ENCODE results near the gene VEGFC.

VEGFC gene

DNA sequence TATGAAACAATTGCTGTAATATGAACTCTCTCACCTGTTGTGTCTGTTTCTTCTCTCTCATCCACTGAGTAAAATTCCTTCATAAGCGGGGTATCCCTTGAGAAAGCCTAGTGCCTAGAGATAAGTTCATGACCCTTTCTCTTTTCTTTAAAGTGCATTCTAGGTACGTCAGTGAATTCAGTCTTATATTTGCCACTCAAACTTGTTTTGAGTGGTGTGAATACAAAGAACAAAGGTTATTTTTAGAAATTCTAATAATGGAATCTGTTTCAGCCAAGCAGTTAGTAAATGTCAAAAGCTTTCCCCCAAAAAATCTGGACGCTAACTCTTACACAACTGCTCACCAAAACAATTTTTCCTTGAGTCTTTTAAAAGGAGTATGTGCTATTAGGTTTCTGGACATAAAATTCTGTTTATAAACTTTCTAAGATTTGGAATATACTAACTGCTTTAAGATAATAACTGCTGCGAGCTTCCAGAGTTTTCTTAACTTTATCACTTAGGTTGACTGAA, 112.0 kb downstream of the VEGFC start:
- DNase-seq (ENCODE audit: low read depth in 2 of 2), result no peak

DNA sequence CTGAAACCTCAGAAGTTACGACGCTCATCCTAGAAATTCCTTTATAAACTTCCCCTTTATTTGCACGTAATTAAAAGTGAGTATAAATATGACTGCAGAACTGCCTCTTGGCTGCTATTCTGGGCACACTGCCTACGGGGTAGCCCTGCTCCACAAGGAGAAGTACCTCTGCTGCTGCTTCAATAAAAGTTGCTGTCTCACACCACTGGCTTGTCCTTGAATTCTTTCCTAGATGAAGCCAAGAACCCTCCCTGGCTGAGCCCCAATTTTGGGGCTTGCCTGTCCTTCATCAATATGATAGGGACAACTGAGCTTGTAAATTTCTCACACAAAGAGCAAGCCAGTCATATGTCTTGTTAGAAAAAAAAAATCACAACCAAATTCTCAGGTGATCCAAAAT, 115.8 kb downstream of the VEGFC start:
- no peak for DNase-seq (ENCODE audit: low read depth in 2 of 2)

DNA sequence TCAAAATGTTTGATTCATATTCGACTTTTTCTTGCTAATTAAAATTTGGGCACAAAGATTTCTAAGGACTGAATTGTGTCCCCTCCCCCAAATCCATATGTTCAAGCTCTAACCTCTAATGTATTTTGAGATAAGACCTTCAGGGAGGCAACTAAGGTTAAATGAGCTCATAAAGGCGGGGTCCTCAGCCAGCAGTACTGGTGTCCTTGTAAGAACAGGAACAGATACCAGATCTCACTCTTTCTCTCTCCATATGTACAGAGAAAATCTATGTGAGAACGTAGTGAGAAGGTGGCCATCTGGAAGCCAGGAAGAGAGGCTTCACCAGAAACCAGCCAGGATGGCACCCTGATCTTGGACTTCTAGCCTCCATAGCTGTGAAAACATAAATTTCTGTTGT, 116.9 kb downstream of the VEGFC start:
- no peak for DNase-seq (ENCODE audit: low read depth in 2 of 2)

DNA sequence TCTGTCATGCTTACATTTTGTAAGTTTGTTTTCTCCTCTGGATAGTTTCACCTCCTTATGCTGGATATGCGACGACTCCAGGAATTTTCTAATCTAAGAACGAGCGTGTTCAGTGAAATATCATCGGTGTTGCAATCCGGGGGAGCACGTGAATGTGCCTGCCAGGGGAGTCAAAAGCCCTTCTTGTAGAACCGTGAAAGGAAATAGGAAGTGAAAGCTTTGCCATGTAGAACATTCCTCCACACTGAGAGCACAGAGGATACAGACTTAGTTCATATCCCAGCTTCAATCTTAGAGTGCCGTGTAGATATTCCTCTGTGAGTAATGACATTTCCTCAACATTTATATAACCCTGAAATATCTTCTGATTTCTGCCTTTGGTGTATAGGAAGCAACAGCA, 121.2 kb downstream of the VEGFC start:
- no peak for DNase-seq (ENCODE audit: low read depth in 2 of 2)

DNA sequence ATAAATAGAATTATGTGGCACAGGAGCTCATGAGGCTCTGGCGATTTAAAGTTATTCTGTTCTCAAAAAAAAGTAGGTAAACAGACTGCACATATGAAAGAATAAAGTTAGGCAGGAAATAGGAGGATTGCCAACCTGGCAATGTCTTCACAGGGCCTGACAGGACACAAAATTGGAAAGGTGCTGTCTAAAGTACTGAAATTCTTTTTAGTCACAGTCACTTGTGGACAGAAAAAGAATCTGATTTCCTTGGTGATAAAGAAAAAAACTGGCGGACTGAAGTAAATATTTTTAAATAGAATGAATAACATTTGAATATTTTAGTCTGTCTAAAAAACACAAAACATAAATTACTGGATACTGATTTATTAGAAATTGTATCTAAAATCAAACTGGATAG, 124.4 kb downstream of the VEGFC start:
- DNase-seq (ENCODE audit: low read depth in 2 of 2), result no peak

DNA sequence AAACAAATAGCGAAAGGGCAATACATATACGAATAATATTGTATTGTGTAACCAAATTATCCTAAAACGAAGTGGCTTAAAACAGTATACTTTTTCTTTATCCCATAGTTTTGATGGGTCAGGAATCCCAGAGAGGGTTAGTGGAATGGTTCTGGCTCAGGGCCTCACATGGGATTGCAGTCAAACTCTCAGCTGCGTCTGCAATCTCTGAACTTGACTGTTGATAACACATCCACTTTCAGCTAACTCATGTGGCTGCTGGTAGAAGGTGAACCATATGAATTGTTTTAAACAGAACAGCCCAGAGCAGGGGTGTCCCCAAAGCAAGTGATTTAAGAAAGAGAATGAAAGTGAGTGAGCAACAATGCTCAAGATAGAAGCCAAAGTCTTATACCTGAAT, 127.8 kb downstream of the VEGFC start:
- DNase-seq (ENCODE audit: low read depth in 2 of 2), result no peak

DNA sequence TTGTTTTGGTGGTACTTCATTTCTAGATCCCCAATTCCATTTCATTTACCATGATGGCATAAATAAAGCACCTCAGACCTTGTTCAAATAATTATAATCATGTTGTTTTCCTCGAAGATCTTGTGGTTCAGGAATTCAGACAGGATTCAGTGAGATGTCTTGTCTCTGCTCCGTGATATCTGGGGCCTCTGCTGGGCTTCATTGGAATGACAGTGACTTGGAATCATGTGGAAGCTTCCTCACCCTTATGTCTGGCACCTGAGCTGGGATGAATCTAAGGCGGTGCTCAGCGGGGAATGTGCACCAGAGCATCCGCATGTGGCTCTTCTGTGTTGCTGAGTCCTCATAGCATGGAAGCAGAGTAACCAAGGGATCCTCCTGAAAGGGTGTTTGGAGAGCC, 132.2 kb downstream of the VEGFC start:
- no peak for DNase-seq (ENCODE audit: low read depth in 2 of 2)

DNA sequence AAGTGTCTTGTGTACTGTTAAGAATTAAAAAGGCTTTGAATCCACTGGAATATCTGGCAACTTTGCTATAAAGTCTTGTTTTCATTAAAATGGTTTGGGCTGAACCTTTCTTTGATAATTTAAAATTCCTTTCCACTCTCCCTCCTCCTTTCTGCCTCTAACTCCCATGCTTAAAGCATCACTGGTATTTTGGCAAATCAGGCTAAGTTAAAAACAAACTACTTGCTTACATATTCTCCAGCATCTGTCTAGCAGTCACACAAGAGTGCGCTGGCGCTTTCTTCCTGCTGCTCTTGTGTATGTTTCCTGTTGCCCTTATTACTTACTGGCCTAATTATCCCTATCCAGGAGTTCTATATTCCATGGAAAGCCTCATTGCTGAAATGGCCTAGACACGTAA, 136.6 kb downstream of the VEGFC start:
- DNase-seq (ENCODE audit: low read depth in 2 of 2), result no peak

DNA sequence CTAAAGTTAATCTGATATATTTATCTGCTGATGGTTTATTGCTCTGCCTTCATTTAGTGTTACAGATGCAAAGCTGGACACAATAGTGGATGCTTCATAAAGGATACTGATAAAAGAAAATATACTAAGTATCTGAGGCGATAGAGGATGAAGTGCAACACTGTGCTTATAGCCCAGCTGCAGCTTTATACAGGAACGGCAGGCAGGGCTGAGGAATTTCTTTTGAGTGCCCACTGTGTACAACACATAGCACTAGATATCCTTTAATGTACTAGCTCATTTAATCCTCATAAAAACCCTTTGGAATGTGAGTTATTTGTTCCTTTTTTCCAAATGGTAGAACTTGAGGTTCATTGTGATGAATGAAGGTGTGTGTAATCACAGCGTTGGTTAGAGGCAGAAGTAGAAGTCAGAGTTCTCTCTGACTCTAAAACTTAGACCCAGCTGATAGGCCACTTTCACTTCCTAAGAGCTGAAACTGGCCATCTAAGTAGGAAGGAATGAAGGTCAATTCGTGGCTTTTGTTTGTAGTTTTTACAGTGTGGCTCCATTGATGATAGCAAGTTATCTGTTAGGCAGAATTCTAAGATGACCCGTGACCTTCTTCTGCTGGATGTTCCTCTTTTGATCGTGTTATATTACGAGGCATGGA, 138.0 kb downstream of the VEGFC start:
- DNase-seq (ENCODE audit: low read depth in 2 of 2), result no peak

DNA sequence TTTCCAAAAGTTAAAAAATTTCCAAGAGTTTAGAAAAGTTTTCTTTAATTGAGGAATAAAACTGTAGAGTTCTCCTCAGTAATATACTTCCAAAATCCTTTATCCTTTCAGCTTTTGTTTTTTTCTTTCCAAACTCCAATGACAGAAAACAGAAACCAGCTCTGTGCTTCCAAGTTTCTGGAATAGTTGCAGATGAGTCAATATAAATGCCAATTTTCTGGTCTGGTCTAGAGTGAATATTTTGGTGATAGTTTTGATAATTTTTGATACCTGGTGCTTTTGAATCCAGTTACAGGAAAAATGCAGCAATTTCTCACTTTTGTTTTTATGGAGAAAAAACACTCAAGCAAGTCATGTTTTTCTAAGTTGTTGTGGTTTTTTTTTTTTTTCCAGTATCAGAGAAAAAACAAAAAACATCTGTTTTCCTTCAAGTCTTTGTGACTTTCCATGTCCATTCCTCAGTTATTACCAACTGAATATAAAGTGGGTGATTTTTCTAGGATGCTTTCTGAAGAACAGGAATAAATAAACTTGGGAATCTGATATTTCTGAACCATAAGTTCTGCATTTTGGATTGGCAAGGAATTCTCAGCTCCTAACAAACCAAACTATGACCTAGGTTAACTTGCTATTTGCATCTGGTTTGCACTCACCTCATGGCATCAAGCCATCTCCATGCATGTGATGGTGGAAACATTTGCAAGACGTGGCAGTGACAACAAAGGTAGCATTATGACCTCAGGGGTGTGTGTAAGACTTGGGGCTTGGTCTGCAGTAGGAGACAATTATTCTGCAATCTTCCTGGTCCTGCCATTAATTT, 139.1 kb downstream of the VEGFC start:
- no peak for DNase-seq (ENCODE audit: low read depth in 2 of 2)

DNA sequence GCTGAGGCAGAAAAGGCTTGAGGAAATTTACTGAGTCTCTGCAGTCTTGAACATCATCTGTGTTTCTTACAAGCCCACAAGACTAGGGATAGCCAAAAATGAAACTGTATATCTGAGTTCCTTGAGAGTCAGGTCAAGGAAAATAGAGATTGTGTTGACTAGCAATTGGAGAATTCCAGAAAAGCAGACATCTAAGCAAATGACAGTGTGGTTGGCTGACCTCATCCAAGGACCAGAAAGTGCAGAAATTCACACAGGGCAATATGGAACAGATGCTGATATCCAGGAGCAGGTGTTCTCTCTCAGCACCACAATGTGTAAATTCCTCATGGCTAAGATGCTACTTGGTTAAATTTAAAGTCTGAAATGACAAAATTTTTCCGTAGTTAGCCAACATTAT, 146.4 kb downstream of the VEGFC start:
- DNase-seq (ENCODE audit: low read depth in 2 of 2), result no peak

DNA sequence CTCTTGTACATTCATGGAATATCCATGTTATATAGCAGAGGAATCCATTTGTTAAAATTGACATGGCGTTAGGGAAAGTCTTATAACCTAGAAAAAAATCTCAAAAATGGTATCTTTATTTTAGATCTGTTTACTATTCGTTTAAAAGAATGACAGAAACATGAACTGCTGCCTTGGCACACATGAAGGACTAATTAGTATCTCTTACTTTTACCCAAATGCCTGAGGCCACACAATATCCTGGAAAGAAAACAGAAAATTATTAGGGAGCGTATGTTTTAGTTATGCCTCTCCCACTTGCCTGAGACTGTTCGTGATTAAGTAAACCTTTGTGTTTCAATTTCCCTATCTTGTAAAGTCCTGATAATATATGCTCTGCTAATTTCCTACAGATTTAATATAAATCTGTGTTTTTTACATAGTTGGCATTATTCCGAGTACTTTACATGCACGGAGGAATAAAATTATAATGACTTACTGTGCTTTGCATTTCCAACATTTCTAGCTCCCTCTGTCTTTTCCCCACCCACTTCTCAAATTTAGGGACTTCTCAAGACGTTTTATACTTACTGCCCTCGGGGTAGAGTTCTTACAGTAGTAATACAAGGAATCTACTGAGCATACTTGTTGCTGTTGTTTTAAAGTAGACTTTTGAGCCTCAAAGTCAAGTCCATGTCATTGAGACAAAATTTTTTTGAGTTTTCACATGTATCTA, 147.3 kb downstream of the VEGFC start:
- DNase-seq (ENCODE audit: low read depth in 2 of 2), result no peak

DNA sequence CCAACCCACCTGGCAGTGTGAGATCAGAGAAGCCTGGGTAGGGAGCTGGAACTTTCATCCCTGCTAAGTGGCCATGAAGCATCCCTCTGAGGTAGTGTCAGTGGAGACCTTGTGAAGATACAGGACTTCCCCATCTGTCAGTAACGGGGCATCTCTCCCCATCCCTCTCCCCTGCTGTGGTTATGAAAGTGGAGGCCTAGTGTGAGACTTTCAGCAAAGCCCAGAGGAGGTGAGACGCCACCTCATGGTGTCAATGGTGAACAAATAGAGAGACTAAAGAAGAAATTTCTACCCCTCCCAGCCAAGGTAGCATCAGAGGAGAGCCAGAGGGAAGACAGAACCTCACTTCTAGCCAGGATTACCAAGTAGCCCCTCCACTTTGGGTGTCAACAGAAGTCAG, 150.2 kb downstream of the VEGFC start:
- DNase-seq (ENCODE audit: low read depth in 2 of 2), result no peak

DNA sequence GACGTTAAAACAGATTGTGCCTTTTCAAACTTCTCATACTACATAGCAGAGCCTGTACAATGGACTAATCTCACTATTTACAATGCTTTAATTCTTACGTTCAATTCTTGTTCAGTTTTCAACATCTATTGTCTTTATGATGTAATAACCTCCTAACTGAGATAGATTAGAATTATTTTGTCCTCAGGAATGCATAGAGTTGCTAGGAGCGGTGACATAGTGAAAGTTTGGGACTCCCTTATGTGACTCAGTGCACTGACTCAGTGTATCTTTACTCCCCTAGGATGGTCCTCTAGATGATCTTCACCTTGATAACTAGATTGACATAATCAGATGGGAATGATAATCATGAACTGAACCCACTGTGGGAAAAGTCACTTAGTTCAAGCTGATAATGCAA, 151.5 kb downstream of the VEGFC start:
- no peak for DNase-seq (ENCODE audit: low read depth in 2 of 2)

DNA sequence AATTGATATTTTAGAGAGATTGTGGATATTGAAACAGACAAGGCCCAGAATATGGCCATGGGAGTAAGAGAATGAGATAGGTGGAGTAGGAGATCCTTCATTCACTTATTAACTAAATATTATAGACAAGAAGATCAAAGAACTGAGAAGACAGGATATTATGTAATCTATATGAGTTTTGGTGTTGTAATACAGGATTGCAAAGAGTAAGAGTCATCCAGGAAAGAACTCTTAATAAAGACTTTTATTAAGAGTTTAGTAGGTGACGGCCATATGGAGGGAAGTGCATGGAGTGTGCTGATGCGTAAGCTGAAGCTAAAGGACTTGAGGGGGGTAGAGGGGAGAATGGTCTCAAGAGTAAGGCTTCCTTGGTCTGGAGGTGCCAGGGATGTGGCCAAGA, 153.7 kb downstream of the VEGFC start:
- no peak for DNase-seq (ENCODE audit: low read depth in 2 of 2)

DNA sequence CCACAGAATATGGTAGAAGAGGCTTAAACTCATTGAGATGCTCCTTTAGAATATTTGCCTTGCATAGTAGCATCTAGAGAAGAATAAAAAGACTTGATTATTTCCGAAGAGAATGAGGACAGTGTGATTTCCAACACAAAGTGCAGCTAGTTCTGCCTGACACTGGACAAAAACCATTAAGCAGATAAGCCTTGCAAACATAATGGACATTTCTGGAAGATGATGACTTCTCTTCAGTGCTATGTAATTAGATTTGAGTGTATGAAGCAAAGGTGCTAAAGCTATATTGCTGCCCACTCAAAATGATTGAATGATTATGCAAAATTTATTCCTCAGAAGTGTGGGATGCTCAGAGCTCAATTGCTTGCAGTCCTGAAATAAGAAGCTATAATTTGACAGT, 156.4 kb downstream of the VEGFC start:
- DNase-seq (ENCODE audit: low read depth in 2 of 2), result no peak

DNA sequence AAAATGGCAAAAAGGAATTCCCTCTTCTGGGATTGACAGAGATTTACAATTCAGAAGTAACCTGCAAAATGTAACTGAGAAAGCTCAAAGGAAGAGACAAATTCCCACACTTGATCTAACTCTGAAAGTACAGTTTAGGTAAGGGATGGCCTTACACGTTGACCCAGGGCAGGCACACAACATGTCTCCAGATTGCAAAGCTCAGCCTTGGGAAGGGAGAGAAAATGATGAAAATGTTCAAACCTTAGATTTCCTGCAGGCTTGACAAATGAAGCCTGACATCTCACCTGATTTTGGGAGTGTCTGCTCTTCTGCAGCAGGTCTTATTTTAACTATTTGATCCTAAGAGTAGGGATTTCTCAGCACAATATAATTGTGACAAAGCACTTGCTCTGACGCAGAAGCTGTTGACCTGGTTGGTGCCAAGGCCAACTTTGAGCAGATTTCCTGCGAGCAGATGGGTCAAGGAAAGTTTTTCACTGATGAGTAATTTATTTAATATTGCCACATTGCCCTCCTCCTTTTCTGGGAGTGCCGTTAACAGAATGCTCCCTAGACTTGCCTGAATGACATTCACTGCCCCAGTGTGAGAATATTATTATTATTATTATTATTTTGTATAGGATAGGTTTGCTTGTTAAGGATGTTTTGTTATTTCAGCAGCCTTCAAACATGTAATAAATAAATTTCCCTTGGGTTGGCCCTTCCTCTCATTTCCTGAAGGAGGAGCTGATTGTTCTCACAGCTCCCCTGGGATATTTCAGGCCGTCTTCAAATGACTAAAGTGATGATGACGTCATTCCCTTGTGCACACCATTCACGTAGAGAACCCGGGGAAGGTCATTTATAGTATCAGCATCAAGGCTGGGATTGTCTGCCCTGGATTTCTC, 157.1 kb downstream of the VEGFC start:
- DNase-seq (ENCODE audit: low read depth in 2 of 2), result no peak

All from stimulated activated CD4-positive, alpha-beta T cell treated with anti-CD3 and anti-CD28 coated beads, Interleukin-1b, Interleukin-23, amount 100 ng/mL, for 4 hours (primary cell).